WTC11 (cell line): Measurements from ENCODE around the gene GMEB2. TPM values are rescaled to one million over a fixed set of nuclear protein-coding genes. Genes with fewer than 3 reads are reported as not detected.

Experiments
- ATAC-seq: fragments of 200-7000 bp; cut with Tn5 transposase; 2 replicates; pipeline ENCODE4 v1.10.0; 2021; ENCODE audit warnings: mild to moderate bottlenecking, moderate library complexity
- CTCF ChIA-PET: fragments of 300-600 bp; sonication (Branson Sonifier 250); formaldehyde crosslinking; loops from one replicate; lab custom pipeline; 2021; ENCODE audit warnings: antibody characterized with exemption; lab: Charles Lee
- POLR2A ChIA-PET: fragments of 350-600 bp; sonication (Branson Sonifier 250); formaldehyde crosslinking; loops from one replicate; lab custom pipeline; 2021; ENCODE audit warnings: antibody characterized with exemption; lab: Charles Lee
- DNase-seq: peaks from one replicate; pipeline ENCODE4 v3.0.0; 2021; ENCODE audit warnings: low spot score
- H3K27ac Mint-ChIP-seq: 2 replicates; pipeline ENCODE4 v1.8.0; 2021; ENCODE audit warnings: mixed read lengths
- H3K27me3 Mint-ChIP-seq: 2 replicates; pipeline ENCODE4 v1.8.0; 2021; ENCODE audit warnings: low read depth, mild to moderate bottlenecking, moderate library complexity, mixed read lengths
- H3K36me3 Mint-ChIP-seq: 2 replicates; pipeline ENCODE4 v1.8.0; 2021; ENCODE audit warnings: mixed read lengths
- H3K4me1 Mint-ChIP-seq: 2 replicates; pipeline ENCODE4 v1.8.0; 2022; ENCODE audit warnings: mixed read lengths
- H3K4me3 Mint-ChIP-seq: 2 replicates; pipeline ENCODE4 v1.8.0; 2021; ENCODE audit warnings: mild to moderate bottlenecking, moderate library complexity, mixed read lengths
- H3K9me3 Mint-ChIP-seq: 2 replicates; pipeline ENCODE4 v1.8.0; 2021; ENCODE audit warnings: mixed read lengths
- E2F1 ChIP-seq: sonication (generic); formaldehyde crosslinking; IDR thresholded peaks from 2 replicates; pipeline ENCODE4 v1.8.0; 2022; ENCODE audit warnings: mild to moderate bottlenecking, missing genetic modification reagents
- ETV6 ChIP-seq: sonication (generic); formaldehyde crosslinking; IDR thresholded peaks from 2 replicates; pipeline ENCODE4 v1.8.1; 2022; ENCODE audit warnings: mild to moderate bottlenecking, missing genetic modification reagents
- FOXP1 ChIP-seq: sonication (generic); formaldehyde crosslinking; IDR thresholded peaks from 2 replicates; pipeline ENCODE4 v1.8.0; 2022; ENCODE audit warnings: missing genetic modification reagents, mild to moderate bottlenecking, moderate library complexity, borderline replicate concordance
- FOXP4 ChIP-seq: sonication (generic); formaldehyde crosslinking; IDR thresholded peaks from 2 replicates; pipeline ENCODE4 v1.8.0; 2022; ENCODE audit warnings: mild to moderate bottlenecking, missing genetic modification reagents
- GTF2I ChIP-seq: fragments of 250-450 bp; sonication (Bioruptor Pico); conservative IDR thresholded peaks from 2 replicates; pipeline ENCODE4 v1.4.0; 2021; ENCODE audit warnings: mild to moderate bottlenecking
- IRF2 ChIP-seq: sonication (generic); formaldehyde crosslinking; IDR thresholded peaks from 2 replicates; pipeline ENCODE4 v1.8.0; 2022; ENCODE audit warnings: low read depth, missing genetic modification reagents, borderline replicate concordance
- JUN ChIP-seq: sonication (generic); formaldehyde crosslinking; IDR thresholded peaks from 2 replicates; pipeline ENCODE4 v1.8.0; 2023; ENCODE audit warnings: mild to moderate bottlenecking, missing genetic modification reagents
- MLX ChIP-seq: sonication (generic); formaldehyde crosslinking; IDR thresholded peaks from 2 replicates; pipeline ENCODE4 v1.8.1; 2023; ENCODE audit warnings: mild to moderate bottlenecking, missing genetic modification reagents, moderate library complexity
- NFATC4 ChIP-seq: fragments of 250-450 bp; sonication (Bioruptor Pico); IDR thresholded peaks from 2 replicates; pipeline ENCODE4 v1.9.0; 2021; ENCODE audit warnings: mild to moderate bottlenecking
- NR3C1 ChIP-seq: sonication (generic); formaldehyde crosslinking; conservative IDR thresholded peaks from 2 replicates; pipeline ENCODE4 v1.8.1; 2023; ENCODE audit warnings: low read depth, mild to moderate bottlenecking, missing genetic modification reagents
- PRDM15 ChIP-seq: sonication (generic); formaldehyde crosslinking; IDR thresholded peaks from 2 replicates; pipeline ENCODE4 v1.8.0; 2022; ENCODE audit warnings: missing genetic modification reagents
- ZNF138 ChIP-seq: sonication (generic); formaldehyde crosslinking; conservative IDR thresholded peaks from 2 replicates; pipeline ENCODE4 v1.8.1; 2022; ENCODE audit warnings: mild to moderate bottlenecking, moderate library complexity, missing genetic modification reagents
- ZNF232 ChIP-seq: sonication (generic); formaldehyde crosslinking; IDR thresholded peaks from 2 replicates; pipeline ENCODE4 v1.8.0; 2022; ENCODE audit warnings: mild to moderate bottlenecking, missing genetic modification reagents
- ZNF281 ChIP-seq: sonication (generic); formaldehyde crosslinking; IDR thresholded peaks from 2 replicates; pipeline ENCODE4 v1.8.0; 2023; ENCODE audit warnings: mild to moderate bottlenecking, missing genetic modification reagents
- ZNF317 ChIP-seq: sonication (generic); formaldehyde crosslinking; IDR thresholded peaks from 2 replicates; pipeline ENCODE4 v1.8.1; 2023; ENCODE audit warnings: low read depth, mild to moderate bottlenecking, moderate library complexity, missing genetic modification reagents, borderline replicate concordance
- ZNF425 ChIP-seq: fragments of 250-450 bp; sonication (Bioruptor Pico); conservative IDR thresholded peaks from 2 replicates; pipeline ENCODE4 v1.9.0; 2021; ENCODE audit warnings: mild to moderate bottlenecking
- ZNF512 ChIP-seq: sonication (generic); formaldehyde crosslinking; IDR thresholded peaks from 2 replicates; pipeline ENCODE4 v1.8.1; 2022; ENCODE audit warnings: missing genetic modification reagents, borderline replicate concordance
- ZNF671 ChIP-seq: fragments of 250-450 bp; sonication (Bioruptor Pico); IDR thresholded peaks from 2 replicates; pipeline ENCODE4 v1.8.0; 2021; ENCODE audit warnings: mild to moderate bottlenecking
- total RNA-seq: library from RNA; stranded (reverse); gene quantifications from 3 replicates; pipeline ENCODE4 v1.2.3, GENCODE V29; 2021

GMEB2 gene
- total RNA-seq, 1 experiment from 2014 or later: 14.8 TPM

GRCh38 chr20:63573647-63574131, 53.2 kb downstream of the GMEB2 start:
- ChIA-PET CTCF (interaction anchor here (0.6 to 4.2 kb wide), 11 partner anchors 9 to 406 kb away, joined by 3 to 52 read pairs (median 4); partner anchors contain the start of gene PTK6), POLR2A (interaction anchor here (1.4 kb wide), 1 partner anchor 17 kb away, joined by 3 read pairs; no protein-coding TSS in a partner anchor)
- DNase-seq (no peak), ATAC-seq (peak; percentile 8)
- no peaks in the 10 kb centered on the region for H3K36me3 Mint-ChIP-seq
- H3K4me1 Mint-ChIP-seq: no peaks in the 10 kb centered on the region
- H3K9me3 Mint-ChIP-seq: no peaks in the 10 kb centered on the region
- no peaks in the 10 kb centered on the region for H3K27me3 Mint-ChIP-seq
- peak overlapping the region; percentile 72; the same call in 1 of the 2 replicates for H3K27ac Mint-ChIP-seq
- TF ChIP-seq MLX: no peak
- TF ChIP-seq FOXP1 (CRISPR knock-in tag): no peak
- no peak for TF ChIP-seq ZNF671
- no peak for TF ChIP-seq JUN (CRISPR knock-in tag)
- TF ChIP-seq ZNF512 (CRISPR knock-in tag): no peak
- no peak for TF ChIP-seq IRF2 (CRISPR knock-in tag)
- TF ChIP-seq ZNF281: no peak
- no peak for TF ChIP-seq ZNF138
- no peak for TF ChIP-seq E2F1 (CRISPR knock-in tag)
- no peak for TF ChIP-seq NFATC4
- TF ChIP-seq PRDM15: no peak
- TF ChIP-seq NR3C1 (CRISPR knock-in tag): no peak
- TF ChIP-seq ZNF317: no peak
- TF ChIP-seq FOXP4 (CRISPR knock-in tag): no peak
- no peak for TF ChIP-seq ETV6 (CRISPR knock-in tag)
- TF ChIP-seq ZNF232 (CRISPR knock-in tag): no peak
- no peak for TF ChIP-seq ZNF425 (CRISPR knock-in tag)
- TF ChIP-seq GTF2I (CRISPR knock-in tag): no peak
- TF ChIP-seq, all 79 proteins: peak for 0
- peak overlapping the region; percentile 78 for H3K4me3 Mint-ChIP-seq
